ENCODE results near the gene SDF2. TPM values are rescaled to one million over a fixed set of nuclear protein-coding genes. Genes with fewer than 3 reads are reported as not detected.

Gene SDF2, protein sequence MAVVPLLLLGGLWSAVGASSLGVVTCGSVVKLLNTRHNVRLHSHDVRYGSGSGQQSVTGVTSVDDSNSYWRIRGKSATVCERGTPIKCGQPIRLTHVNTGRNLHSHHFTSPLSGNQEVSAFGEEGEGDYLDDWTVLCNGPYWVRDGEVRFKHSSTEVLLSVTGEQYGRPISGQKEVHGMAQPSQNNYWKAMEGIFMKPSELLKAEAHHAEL
- 51.0 to 57.9 TPM (median 56.6 TPM) in 3 replicates for total RNA-seq

DNA sequence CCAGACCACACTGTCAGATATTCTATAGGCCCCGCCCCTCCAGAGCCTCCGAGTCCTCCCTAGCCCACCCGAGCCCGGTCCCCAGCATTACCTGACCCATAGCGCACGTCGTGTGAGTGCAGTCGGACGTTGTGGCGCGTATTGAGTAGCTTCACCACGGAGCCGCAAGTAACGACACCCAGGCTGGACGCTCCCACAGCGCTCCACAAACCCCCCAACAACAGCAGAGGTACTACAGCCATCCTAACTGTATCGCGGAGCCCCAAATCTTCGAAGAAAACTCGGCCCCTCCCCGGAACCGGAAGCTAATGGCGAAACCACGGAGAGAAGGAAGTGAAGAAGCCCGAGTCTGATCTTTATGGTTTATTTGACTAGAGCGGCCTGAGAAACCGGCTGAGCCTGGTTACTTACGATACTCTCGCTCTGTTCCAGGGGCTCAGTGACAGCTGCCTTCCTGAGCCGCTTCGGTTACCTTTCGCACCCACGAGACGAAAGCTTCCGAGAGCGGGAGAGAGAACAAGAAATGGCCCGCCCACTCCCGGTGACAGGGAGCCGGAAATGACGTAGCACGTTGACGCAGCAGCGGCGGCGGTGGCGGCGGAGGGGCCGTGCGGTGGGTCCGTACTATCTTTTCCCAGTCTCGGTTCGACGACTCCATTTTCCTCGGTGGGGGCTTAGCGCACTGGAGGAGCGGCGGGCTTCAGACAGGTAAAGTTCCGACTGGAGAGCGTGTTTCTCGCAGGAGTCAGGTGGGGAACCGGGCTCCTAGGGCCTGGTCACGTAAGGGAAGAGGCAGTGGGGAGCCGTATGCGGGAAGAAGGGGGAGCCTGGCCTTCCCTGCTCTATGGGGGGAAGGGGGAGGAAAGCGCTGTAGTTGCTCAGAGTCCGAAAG, at the start of gene SDF2, which contains the start of gene SUPT6H:
TSS of gene SDF2 (minus strand) at position 272 of the 892 bp plus-strand sequence. CDS start at position 242, 30 bp downstream.
TSS of gene SUPT6H (plus strand) at position 571 of the 892 bp plus-strand sequence. CDS start 11,197 bp downstream, outside the sequence.
- H3K27me3 Mint-ChIP-seq (ENCODE audit: low read depth) = no peaks in the 10 kb centered on the region
- TF ChIP-seq, protein P1, sequence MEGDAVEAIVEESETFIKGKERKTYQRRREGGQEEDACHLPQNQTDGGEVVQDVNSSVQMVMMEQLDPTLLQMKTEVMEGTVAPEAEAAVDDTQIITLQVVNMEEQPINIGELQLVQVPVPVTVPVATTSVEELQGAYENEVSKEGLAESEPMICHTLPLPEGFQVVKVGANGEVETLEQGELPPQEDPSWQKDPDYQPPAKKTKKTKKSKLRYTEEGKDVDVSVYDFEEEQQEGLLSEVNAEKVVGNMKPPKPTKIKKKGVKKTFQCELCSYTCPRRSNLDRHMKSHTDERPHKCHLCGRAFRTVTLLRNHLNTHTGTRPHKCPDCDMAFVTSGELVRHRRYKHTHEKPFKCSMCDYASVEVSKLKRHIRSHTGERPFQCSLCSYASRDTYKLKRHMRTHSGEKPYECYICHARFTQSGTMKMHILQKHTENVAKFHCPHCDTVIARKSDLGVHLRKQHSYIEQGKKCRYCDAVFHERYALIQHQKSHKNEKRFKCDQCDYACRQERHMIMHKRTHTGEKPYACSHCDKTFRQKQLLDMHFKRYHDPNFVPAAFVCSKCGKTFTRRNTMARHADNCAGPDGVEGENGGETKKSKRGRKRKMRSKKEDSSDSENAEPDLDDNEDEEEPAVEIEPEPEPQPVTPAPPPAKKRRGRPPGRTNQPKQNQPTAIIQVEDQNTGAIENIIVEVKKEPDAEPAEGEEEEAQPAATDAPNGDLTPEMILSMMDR (IDR thresholded peaks at IDR 0.05; ENCODE audit: unreplicated experiment) = no peak
- H3K27ac Mint-ChIP-seq = peak within 1 kb of the TSS; percentile 100
- peaks cover 27% of the 10 kb centered on the region for H3K36me3 Mint-ChIP-seq
- DNase-seq (ENCODE audit: low spot score in 2 of 2, unreplicated experiment in 2 of 2) = peak; percentile 83 to 94
- H3K4me3 Mint-ChIP-seq = peak within 1 kb of the TSS; percentile 98
- H3K9me3 Mint-ChIP-seq = peaks cover 9% of the 10 kb centered on the region
- peaks cover 34% of the 10 kb centered on the region for H3K4me1 Mint-ChIP-seq

DNA sequence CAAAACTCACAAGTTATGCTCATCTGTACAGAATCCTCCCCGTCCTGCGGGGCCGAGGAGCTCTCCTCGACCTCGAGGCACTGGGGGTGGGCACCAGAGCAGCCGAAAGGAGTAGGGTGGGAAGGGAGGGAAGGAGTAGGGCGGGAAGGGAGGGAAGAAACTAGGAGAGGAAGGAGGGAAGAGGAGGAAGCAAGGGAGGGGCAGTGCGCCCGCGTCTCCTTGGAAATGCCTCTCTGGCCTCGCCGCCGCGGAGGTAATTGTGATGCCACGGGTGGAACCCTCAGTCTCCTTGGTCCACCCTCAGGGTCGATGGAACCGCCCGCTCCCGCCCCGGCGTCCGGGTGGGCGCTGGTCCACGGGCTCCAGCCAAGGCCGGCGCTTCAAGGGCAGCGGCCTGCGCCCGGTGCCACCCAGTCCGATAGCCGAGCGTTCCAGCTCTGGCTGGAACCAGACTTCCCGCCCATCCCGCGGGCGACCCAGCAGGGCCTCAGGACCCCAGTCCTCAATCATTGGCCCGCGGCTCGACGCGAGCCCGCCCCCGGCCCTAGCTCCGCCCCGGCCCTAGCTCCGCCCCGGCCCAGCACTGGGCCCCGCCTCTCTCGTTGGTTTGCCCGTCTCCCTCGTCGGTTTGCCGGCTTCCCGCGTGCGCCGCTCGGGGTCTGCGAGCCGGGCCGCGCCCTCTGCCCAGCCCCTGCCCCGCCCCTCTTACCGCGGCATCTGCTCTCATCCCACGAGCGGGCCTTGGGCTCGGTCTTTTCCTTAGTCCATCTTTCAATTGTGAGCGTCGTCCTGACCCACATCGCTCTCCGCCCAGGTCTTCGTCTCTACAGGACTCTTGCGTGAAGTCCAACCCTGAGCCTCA, 49.4 kb upstream of the SDF2 start:
- Mint-ChIP-seq H3K4me1 (peaks cover 31% of the 10 kb centered on the region), H3K36me3 (peaks cover 18% of the 10 kb centered on the region), H3K27ac (peak overlapping the region; percentile 99), H3K4me3 (peak overlapping the region; percentile 83), H3K9me3 (no peaks in the 10 kb centered on the region), H3K27me3 (ENCODE audit: low read depth) (no peaks in the 10 kb centered on the region)
- TF ChIP-seq, protein P1 (IDR thresholded peaks at IDR 0.05; ENCODE audit: unreplicated experiment) = no peak
- DNase-seq (ENCODE audit: low spot score in 2 of 2, unreplicated experiment in 2 of 2) = peak; percentile 87 to 96

DNA sequence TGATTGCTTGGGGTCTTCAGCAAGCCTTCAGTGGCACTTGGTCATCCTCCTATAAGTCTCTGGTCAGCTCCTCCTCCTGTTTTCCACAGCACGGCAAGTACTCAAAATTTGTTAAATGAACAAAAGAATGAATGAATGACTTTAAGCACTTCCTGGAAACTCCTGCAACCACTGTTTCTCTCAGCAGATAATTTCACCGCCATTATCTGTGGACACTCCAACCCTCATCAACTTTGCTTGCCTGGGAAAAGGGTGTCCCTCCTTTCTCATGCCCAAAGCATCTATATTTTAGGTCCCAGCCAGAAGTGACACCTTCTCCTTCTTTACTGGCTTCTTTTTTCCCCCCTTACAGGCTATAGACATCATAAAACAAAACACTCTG, 45.6 kb upstream of the SDF2 start:
- Mint-ChIP-seq H3K4me1 (peaks cover 17% of the 10 kb centered on the region), H3K27me3 (ENCODE audit: low read depth) (no peaks in the 10 kb centered on the region), H3K9me3 (no peaks in the 10 kb centered on the region), H3K27ac (no peak overlapping the region), H3K36me3 (peaks cover 8% of the 10 kb centered on the region), H3K4me3 (no peak overlapping the region)
- TF ChIP-seq, protein P1 (IDR thresholded peaks at IDR 0.05; ENCODE audit: unreplicated experiment) = no peak
- DNase-seq (ENCODE audit: low spot score in 2 of 2, unreplicated experiment in 2 of 2) = no peak

DNA sequence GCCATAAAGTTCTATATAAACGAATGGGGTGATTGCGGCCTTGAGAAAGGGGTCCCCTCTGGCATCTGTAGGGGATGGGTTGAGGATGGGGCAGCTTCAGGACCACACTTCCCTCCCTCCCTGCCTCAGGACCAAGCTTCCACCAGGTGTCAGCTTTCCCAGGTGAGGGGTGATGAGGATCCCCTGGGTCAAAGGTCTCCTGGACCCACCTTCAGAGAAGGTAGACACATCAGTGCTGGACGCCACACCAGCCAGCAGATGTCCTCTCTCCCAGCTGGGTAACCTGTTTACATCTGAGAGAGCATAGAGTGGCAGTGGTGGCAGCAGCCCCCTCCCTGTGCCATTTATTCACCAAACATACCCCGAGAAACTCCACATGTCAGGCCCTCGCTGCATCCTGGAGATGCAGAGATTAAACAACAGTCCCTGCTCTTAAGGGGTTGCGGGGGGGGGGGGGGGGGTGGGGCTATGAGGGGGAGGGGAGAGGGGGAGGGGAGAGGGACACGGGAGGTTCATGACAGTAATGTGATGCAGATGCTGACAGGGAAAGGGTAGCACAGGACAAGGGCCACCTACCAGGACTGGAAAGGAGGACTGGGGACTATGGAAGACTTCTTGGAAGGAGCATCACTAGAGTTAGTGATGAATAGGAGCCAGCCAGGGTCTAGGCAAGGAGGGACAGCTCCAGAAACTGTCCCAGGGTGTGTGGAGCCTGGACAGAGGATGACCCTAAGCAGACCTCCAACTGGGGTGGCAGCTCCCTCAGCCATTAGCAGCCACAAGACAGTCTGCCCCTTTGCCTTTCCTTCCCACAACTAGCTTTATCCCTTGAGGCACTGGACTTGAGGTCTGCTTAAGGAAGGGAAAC, 45.0 kb upstream of the SDF2 start:
- Mint-ChIP-seq H3K36me3 (peaks cover 10% of the 10 kb centered on the region), H3K4me1 (peaks cover 10% of the 10 kb centered on the region), H3K4me3 (no peak overlapping the region), H3K27ac (no peak overlapping the region), H3K27me3 (ENCODE audit: low read depth) (no peaks in the 10 kb centered on the region), H3K9me3 (no peaks in the 10 kb centered on the region)
- no peak for DNase-seq (ENCODE audit: low spot score in 2 of 2, unreplicated experiment in 2 of 2)
- TF ChIP-seq, protein P1 (IDR thresholded peaks at IDR 0.05; ENCODE audit: unreplicated experiment) = no peak

All from mesothelial cell of epicardium (in vitro differentiated cells).